ENCODE measurements around the gene GRM2.

GRM2 gene

DNA sequence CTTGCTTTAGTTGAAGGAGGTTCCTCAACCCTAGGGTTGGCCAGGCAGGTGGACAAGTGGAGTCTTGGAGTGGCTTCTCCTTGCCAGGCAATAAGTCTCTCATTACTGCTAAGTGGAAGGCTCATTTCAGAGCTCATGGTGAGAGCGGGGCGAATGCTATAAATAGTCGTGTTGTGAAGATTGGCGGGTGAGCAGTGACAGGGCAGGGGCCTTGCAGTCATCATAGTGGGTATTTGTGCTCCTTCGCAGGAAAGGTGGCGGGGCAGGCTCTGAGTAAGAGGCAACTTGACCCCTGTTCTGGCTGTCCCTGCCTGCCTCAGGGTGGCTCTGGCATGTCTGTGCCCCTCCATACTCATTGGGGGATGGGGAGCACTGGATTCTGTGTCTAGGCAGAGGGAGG, 8.7 kb upstream of the GRM2 start:
- FAIRE-seq = no peak
- TF ChIP-seq TAF1 (IDR thresholded peaks at IDR 0.05; ENCODE audit: low read depth, low read length) (no peak), POLR2AphosphoS5 (IDR thresholded peaks at IDR 0.05; ENCODE audit: low read depth, low read length) (no peak), POLR2A (IDR thresholded peaks at IDR 0.05; ENCODE audit: low read depth, low read length) (no peak), PAX5 (IDR thresholded peaks at IDR 0.05; ENCODE audit: insufficient read depth, low read length, severe bottlenecking) (no peak), SPI1 (IDR thresholded peaks at IDR 0.05; ENCODE audit: low read depth, low read length) (no peak), POU2F2 (IDR thresholded peaks at IDR 0.05; ENCODE audit: low read depth, low read length) (no peak)
- no peak for DNase-seq (ENCODE audit: insufficient read length, low spot score)

GRCh38 chr3:51700403-51700802, 6.5 kb upstream of the GRM2 start:
- FAIRE-seq = no peak
- TF ChIP-seq PAX5 (IDR thresholded peaks at IDR 0.05; ENCODE audit: insufficient read depth, low read length, severe bottlenecking) (no peak), POU2F2 (IDR thresholded peaks at IDR 0.05; ENCODE audit: low read depth, low read length) (no peak), SPI1 (IDR thresholded peaks at IDR 0.05; ENCODE audit: low read depth, low read length) (no peak), POLR2AphosphoS5 (IDR thresholded peaks at IDR 0.05; ENCODE audit: low read depth, low read length) (no peak), TAF1 (IDR thresholded peaks at IDR 0.05; ENCODE audit: low read depth, low read length) (no peak), POLR2A (IDR thresholded peaks at IDR 0.05; ENCODE audit: low read depth, low read length) (no peak)
- no peak for DNase-seq (ENCODE audit: insufficient read length, low spot score)

DNA sequence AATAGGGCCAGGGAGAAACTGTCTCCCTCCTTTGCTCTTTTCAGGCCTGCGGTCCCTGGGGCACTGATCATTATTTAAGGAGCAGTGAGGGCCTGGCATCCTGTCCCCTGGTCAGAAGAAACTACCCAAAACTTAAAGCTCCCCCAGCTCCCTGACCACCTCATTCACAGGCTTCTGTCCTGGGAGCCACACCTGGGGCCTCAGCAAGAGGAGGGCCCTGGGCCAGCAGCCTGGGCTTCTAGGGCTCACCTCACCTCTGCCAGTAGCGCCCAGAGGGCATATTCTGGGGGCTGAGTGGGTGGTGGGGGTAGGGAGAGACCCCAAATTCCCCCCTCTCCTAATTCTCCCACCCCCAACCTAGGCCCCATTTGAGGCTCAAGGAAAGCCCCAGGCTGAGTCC, 4.7 kb upstream of the GRM2 start:
- no peak for FAIRE-seq
- no peak for TF ChIP-seq TAF1 (IDR thresholded peaks at IDR 0.05; ENCODE audit: low read depth, low read length)

GRCh38 chr3:51703068-51703760, 3.7 kb upstream of the GRM2 start:
- TF ChIP-seq POU2F2 (IDR thresholded peaks at IDR 0.05; ENCODE audit: low read depth, low read length) (no peak), POLR2AphosphoS5 (IDR thresholded peaks at IDR 0.05; ENCODE audit: low read depth, low read length) (no peak), PAX5 (IDR thresholded peaks at IDR 0.05; ENCODE audit: insufficient read depth, low read length, severe bottlenecking) (no peak), TAF1 (IDR thresholded peaks at IDR 0.05; ENCODE audit: low read depth, low read length) (no peak), SPI1 (IDR thresholded peaks at IDR 0.05; ENCODE audit: low read depth, low read length) (no peak), POLR2A (IDR thresholded peaks at IDR 0.05; ENCODE audit: low read depth, low read length) (no peak)
- DNase-seq (ENCODE audit: insufficient read length, low spot score) (no peak), FAIRE-seq (no peak)

More for the DNA sequence above, 4.7 kb upstream of the GRM2 start:
- no peak for DNase-seq (ENCODE audit: insufficient read length, low spot score)

DNA sequence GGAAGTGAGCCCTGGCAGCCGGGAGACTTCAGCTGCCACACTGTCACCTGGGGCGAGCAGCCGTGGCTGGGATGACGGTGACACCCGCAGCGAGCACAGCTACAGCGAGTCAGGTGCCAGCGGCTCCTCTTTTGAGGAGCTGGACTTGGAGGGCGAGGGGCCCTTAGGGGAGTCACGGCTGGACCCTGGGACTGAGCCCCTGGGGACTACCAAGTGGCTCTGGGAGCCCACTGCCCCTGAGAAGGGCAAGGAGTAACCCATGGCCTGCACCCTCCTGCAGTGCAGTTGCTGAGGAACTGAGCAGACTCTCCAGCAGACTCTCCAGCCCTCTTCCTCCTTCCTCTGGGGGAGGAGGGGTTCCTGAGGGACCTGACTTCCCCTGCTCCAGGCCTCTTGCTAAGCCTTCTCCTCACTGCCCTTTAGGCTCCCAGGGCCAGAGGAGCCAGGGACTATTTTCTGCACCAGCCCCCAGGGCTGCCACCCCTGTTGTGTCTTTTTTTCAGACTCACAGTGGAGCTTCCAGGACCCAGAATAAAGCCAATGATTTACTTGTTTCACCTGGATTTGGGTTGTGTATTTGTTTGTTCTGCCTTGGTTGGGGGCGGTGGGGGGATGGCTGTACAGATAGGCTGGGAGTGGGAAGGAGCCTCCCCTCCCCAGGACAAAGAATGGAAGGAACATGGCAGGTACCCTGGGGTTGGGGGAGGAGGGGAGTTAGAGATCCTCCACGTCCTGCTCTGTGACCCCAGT, 2.9 kb upstream of the GRM2 start:
- DNase-seq (ENCODE audit: insufficient read length, low spot score) (no peak), FAIRE-seq (no peak)
- TF ChIP-seq POLR2AphosphoS5 (IDR thresholded peaks at IDR 0.05; ENCODE audit: low read depth, low read length) = no peak
- no peak for TF ChIP-seq POLR2A (IDR thresholded peaks at IDR 0.05; ENCODE audit: low read depth, low read length)
- TF ChIP-seq TAF1 (IDR thresholded peaks at IDR 0.05; ENCODE audit: low read depth, low read length) = no peak
- no peak for TF ChIP-seq POU2F2 (IDR thresholded peaks at IDR 0.05; ENCODE audit: low read depth, low read length)
- no peak for TF ChIP-seq SPI1 (IDR thresholded peaks at IDR 0.05; ENCODE audit: low read depth, low read length)
- no peak for TF ChIP-seq PAX5 (IDR thresholded peaks at IDR 0.05; ENCODE audit: insufficient read depth, low read length, severe bottlenecking)

- no peak for TF ChIP-seq POLR2A (IDR thresholded peaks at IDR 0.05; ENCODE audit: low read depth, low read length)
- TF ChIP-seq POU2F2 (IDR thresholded peaks at IDR 0.05; ENCODE audit: low read depth, low read length) = no peak
- TF ChIP-seq SPI1 (IDR thresholded peaks at IDR 0.05; ENCODE audit: low read depth, low read length) = no peak
- no peak for FAIRE-seq
- DNase-seq (ENCODE audit: insufficient read length, low spot score) = no peak
Observed at GRCh38 chr3:51704511-51704950, 2.3 kb upstream of the GRM2 start.

DNA sequence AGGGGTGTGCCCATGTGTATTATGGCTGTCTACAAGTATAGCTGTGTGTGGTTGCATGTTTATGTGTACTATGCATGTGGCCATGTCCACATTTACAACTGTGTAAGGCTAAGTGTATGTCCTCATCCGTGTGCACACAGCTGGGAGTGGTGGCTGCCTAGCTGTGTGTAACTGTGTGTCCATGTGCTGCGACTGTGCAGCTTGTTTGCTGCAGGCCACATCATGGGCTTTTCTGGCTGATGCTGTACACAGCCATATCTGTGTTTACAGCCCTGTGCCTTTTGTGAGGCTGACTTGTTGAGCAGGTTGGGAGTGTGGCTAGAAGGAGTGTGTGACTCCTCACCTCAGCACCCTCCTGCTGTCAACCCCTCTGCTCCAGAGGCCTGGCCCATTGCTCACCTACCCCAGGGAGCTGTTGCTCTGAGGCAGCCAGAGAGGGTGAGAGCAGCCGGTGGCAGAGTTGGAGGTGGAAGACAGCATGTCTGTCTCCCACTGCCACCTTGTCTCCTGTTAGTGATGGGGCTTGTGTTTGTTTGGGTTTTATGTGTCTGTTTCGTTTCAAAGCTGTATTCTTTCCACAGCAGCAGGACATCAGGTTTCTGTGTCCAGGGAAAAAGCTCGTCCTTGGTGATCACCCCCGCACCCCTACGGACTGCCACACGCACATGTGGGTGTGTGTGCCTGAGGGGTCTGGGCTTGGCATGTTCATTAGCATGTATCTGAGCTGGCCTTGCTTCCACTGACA, 1.4 kb upstream of the GRM2 start:
- TF ChIP-seq POLR2A (IDR thresholded peaks at IDR 0.05; ENCODE audit: low read depth, low read length) (no peak), PAX5 (IDR thresholded peaks at IDR 0.05; ENCODE audit: insufficient read depth, low read length, severe bottlenecking) (no peak), POU2F2 (IDR thresholded peaks at IDR 0.05; ENCODE audit: low read depth, low read length) (no peak)
- no peak for DNase-seq (ENCODE audit: insufficient read length, low spot score)
- no peak for FAIRE-seq

DNA sequence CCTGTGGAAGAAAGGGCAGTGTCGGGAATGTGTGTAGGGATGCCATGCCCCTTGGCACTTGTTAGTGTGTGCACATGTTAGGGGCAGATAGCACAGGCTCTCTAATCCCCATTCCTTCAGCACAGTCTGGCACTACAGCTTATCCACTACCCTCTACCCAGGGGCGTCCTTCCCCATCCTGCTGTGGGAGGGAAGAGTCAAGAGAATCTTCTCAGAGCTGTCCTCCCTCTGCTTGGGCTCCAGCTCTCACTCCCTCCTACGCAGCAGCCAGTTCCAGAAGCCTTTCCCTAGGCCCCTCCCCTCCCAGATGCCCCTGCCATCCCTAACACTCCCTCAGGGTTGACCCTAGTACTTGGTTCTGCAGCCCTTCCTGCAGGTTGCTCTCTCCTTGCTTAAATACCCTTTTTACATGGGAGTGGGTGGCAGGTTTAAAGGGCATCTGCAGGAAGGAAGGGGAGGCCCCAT, 815 bp upstream of the GRM2 start:
- DNase-seq (ENCODE audit: insufficient read length, low spot score) (no peak), FAIRE-seq (no peak)
- TF ChIP-seq SPI1 (IDR thresholded peaks at IDR 0.05; ENCODE audit: low read depth, low read length) (no peak), POLR2A (IDR thresholded peaks at IDR 0.05; ENCODE audit: low read depth, low read length) (no peak), POU2F2 (IDR thresholded peaks at IDR 0.05; ENCODE audit: low read depth, low read length) (no peak), PAX5 (IDR thresholded peaks at IDR 0.05; ENCODE audit: insufficient read depth, low read length, severe bottlenecking) (no peak), TAF1 (IDR thresholded peaks at IDR 0.05; ENCODE audit: low read depth, low read length) (no peak), POLR2AphosphoS5 (IDR thresholded peaks at IDR 0.05; ENCODE audit: low read depth, low read length) (no peak)

- TF ChIP-seq POLR2AphosphoS5 (IDR thresholded peaks at IDR 0.05; ENCODE audit: low read depth, low read length) = no peak
- TF ChIP-seq PAX5 (IDR thresholded peaks at IDR 0.05; ENCODE audit: insufficient read depth, low read length, severe bottlenecking) = no peak
- no peak for TF ChIP-seq POU2F2 (IDR thresholded peaks at IDR 0.05; ENCODE audit: low read depth, low read length)
- TF ChIP-seq TAF1 (IDR thresholded peaks at IDR 0.05; ENCODE audit: low read depth, low read length) = no peak
- TF ChIP-seq SPI1 (IDR thresholded peaks at IDR 0.05; ENCODE audit: low read depth, low read length) = no peak
- no peak for TF ChIP-seq POLR2A (IDR thresholded peaks at IDR 0.05; ENCODE audit: low read depth, low read length)
- DNase-seq (ENCODE audit: insufficient read length, low spot score) (peak; percentile 7), FAIRE-seq (no peak)
Observed at GRCh38 chr3:51708216-51708845, 1.5 kb downstream of the GRM2 start.
